Fibroblast of lung (primary cell): Measurements from ENCODE around the gene PRM1. TPM values are rescaled to one million over a fixed set of nuclear protein-coding genes. Genes with fewer than 3 reads are reported as not detected.

ENCODE experiments used
- DNase-seq, 2 donors: peaks; one replicate each; pipeline versions ENCODE4 v3.0.0 to v3.0.0-alpha.2; 2010; ENCODE audit warnings: low read depth in 2 of 2
- H2AFZ ChIP-seq: 2 replicates; pipeline ENCODE4 v1.5.1; 2012; ENCODE audit warnings: low read length, control low read depth, inconsistent platforms
- H3K27ac ChIP-seq: 2 replicates; pipeline ENCODE4 v1.5.1; 2011; ENCODE audit warnings: low read length, control low read depth; ENCODE audit not compliant: insufficient read depth
- H3K27me3 ChIP-seq: 2 replicates; pipeline ENCODE4 v1.5.1; 2011; ENCODE audit warnings: mild to moderate bottlenecking, low read length; ENCODE audit not compliant: control insufficient read depth, insufficient read depth
- H3K36me3 ChIP-seq: 2 replicates; pipeline ENCODE4 v1.5.1; 2011; ENCODE audit warnings: low read length; ENCODE audit not compliant: control insufficient read depth, insufficient read depth
- H3K4me1 ChIP-seq: 2 replicates; pipeline ENCODE4 v1.5.1; 2011; ENCODE audit warnings: low read length; ENCODE audit not compliant: control insufficient read depth, insufficient read depth; ENCODE audit errors: extremely low read depth
- H3K4me2 ChIP-seq: 2 replicates; pipeline ENCODE4 v1.5.1; 2011; ENCODE audit warnings: low read length, control low read depth; ENCODE audit not compliant: insufficient read depth; ENCODE audit errors: extremely low read depth
- H3K4me3 ChIP-seq, 4 experiments: fragments of 200-600 bp in 1 of 4; sonication (generic) in 1 of 4; replicated peaks in 1 of 4; 2 replicates each; pipeline ENCODE4 v1.5.1; 2011 to 2016; ENCODE audit warnings: low read length in 4 of 4, low read depth in 3 of 4, mild to moderate bottlenecking in 3 of 4, control low read depth in 2 of 4, inconsistent platforms in 1 of 4, mixed read lengths in 1 of 4; ENCODE audit not compliant: insufficient read depth in 1 of 4; ENCODE audit errors: control extremely low read depth in 1 of 4
- H3K79me2 ChIP-seq: 2 replicates; pipeline ENCODE4 v1.5.1; 2012; ENCODE audit warnings: mild to moderate bottlenecking, low read length, inconsistent platforms; ENCODE audit not compliant: control insufficient read depth, insufficient read depth
- H3K9ac ChIP-seq: 2 replicates; pipeline ENCODE4 v1.5.1; 2011; ENCODE audit warnings: mild to moderate bottlenecking, low read length, control low read depth; ENCODE audit not compliant: insufficient read depth
- H3K9me3 ChIP-seq: 2 replicates; pipeline ENCODE4 v1.5.1; 2012; ENCODE audit warnings: low read depth, low read length; ENCODE audit not compliant: control insufficient read depth, insufficient read depth
- H4K20me1 ChIP-seq: 2 replicates; pipeline ENCODE4 v1.5.1; 2011; ENCODE audit warnings: low read length; ENCODE audit not compliant: control insufficient read depth, insufficient read depth; ENCODE audit errors: extremely low read depth
- EZH2 ChIP-seq: IDR thresholded peaks from 2 replicates; pipeline ENCODE4 v1.5.1; 2012; ENCODE audit warnings: low read length, control low read depth, mild to moderate bottlenecking; ENCODE audit errors: missing control alignments
- polyA plus RNA-seq, 2 donors: library from polyadenylated mRNA; depleted of rRNA in 1 of 2; stranded (reverse) in 1 of 2; unstranded in 1 of 2; fragments of >200 nt; gene quantifications; 2 replicates each; pipeline ENCODE4 v1.2.1, GENCODE V29; 2011 to 2012; ENCODE audit warnings: missing spikeins in 1 of 2
- total RNA-seq: library from RNA; depleted of rRNA; stranded (reverse); fragments of >200 nt; gene quantifications from 2 replicates; pipeline ENCODE4 v1.2.1, GENCODE V29; 2014
- TF ChIP-seq, protein P1 (sequence below), 2 donors: IDR thresholded peaks in 1 of 2; conservative IDR thresholded peaks in 1 of 2; 1 replicate in 1 of 2; 2 replicates in 1 of 2; pipeline ENCODE4 v1.5.1; 2011 to 2012; ENCODE audit warnings: low read length in 2 of 2, control low read depth in 1 of 2, inconsistent platforms in 1 of 2, low read depth in 1 of 2, mild to moderate bottlenecking in 1 of 2

PRM1 gene
- total and polyA plus RNA-seq, 2 donors (not counting 1 experiment from before 2014, with no cell fraction given): not detected

DNA sequence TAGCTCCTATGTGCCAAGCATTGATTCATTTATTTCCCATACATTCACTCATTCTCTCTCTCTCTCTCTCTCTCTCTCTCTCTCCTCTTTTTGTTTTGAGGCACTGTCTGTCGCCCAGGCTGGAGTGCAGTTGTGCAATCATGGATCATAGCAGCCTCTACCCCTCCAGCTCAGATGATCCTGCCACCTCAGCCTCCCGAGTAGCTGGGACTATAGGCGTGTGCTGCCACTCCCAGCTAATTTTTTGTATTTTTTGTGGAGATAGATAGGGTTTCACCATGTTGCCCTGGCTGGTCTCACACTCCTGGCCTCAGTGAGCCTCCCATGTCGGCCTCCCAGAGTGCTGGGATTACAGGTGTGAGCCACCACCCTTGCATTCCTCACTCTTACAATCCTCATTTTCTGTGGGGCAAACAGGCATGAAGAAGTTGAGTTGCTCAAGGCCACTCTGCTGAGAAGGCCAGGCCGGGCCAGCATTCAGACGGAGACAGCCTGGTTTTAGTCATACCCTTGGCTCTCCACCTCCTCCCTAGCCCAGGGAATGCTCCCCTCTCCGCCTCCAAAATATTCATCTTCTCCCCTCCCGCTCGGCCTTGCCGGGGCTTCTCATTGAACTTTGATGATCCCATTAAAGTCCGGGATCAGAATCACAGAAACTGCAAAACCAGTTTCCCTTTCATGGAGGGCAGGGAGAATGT lies 4.1 kb downstream of the PRM1 start:
- H3K4me2 ChIP-seq: no peak overlapping the region
- H3K36me3 ChIP-seq: no peaks in the 10 kb centered on the region
- H3K27ac ChIP-seq: no peak overlapping the region

DNA sequence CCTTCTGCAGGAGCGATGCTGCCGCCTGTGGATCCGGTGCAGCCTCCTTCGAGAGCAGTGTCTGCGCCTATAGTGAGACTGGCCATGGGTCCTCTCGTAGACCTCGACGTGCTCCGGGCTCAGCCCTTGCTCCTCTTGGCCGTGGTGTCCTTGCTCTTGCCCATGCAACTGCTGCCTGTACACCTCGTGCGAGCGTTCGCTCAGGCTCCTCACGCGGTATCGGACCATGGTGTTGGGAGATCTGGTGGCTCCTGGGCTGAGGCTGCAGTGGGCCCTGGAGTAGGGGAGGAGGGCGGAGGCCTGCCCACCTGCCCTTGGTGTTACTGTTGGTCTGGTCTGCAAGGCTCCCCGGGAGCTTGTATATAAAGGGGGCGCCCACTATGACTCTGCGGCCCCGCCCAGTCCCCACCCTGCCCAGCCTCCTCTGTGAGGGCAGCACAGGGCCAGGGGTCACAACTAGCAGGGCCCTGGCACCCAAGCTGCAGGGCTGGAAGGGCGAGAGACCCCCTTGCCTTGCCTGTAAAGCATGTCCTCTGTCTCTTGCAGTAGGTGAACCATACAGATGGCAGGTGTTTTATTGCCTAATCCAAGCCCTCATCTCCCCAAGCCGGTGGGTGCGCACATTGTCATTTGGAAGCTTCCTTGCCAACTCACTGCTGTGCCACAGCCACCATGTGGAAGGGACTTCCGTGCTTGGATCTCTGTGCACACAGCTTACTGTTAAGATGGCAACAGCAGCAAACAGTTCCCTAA lies 4.8 kb downstream of the PRM1 start, which contains the start of gene PRM2:
PRM2 (minus strand) TSS at position 338 of the 753 bp plus-strand sequence; CDS start at position 228, 110 bp downstream.
- Histone ChIP-seq H4K20me1 (no peaks in the 10 kb centered on the region), H3K9me3 (no peaks in the 10 kb centered on the region), H2AFZ (no peak within 1 kb of the TSS), H3K4me1 (no peaks in the 10 kb centered on the region), H3K4me3 (no peak within 1 kb of the TSS), H3K36me3 (no peaks in the 10 kb centered on the region), H3K27ac (no peak within 1 kb of the TSS), H3K27me3 (peaks cover 16% of the 10 kb centered on the region), H3K4me2 (no peak within 1 kb of the TSS), H3K9ac (no peak within 1 kb of the TSS), H3K79me2 (no peaks in the 10 kb centered on the region)
- no peak for DNase-seq
- TF ChIP-seq, protein P1, sequence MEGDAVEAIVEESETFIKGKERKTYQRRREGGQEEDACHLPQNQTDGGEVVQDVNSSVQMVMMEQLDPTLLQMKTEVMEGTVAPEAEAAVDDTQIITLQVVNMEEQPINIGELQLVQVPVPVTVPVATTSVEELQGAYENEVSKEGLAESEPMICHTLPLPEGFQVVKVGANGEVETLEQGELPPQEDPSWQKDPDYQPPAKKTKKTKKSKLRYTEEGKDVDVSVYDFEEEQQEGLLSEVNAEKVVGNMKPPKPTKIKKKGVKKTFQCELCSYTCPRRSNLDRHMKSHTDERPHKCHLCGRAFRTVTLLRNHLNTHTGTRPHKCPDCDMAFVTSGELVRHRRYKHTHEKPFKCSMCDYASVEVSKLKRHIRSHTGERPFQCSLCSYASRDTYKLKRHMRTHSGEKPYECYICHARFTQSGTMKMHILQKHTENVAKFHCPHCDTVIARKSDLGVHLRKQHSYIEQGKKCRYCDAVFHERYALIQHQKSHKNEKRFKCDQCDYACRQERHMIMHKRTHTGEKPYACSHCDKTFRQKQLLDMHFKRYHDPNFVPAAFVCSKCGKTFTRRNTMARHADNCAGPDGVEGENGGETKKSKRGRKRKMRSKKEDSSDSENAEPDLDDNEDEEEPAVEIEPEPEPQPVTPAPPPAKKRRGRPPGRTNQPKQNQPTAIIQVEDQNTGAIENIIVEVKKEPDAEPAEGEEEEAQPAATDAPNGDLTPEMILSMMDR (conservative IDR thresholded peaks at IDR 0.05 in 1 of 2, IDR thresholded peaks at IDR 0.05 in 1 of 2; ENCODE audit: low read depth in 1 of 2, low read length in 2 of 2): no peak
- TF ChIP-seq EZH2: no peak

More for the DNA sequence above, 4.1 kb downstream of the PRM1 start:
- H3K4me1 ChIP-seq: no peaks in the 10 kb centered on the region
- H3K4me3 ChIP-seq: no peak overlapping the region
- H3K27me3 ChIP-seq: peaks cover 16% of the 10 kb centered on the region
- peak in 1 of 2 donors; percentile 12 for DNase-seq
- no peak overlapping the region for H3K9ac ChIP-seq
- no peaks in the 10 kb centered on the region for H4K20me1 ChIP-seq
- no peaks in the 10 kb centered on the region for H3K9me3 ChIP-seq
- TF ChIP-seq EZH2: no peak
- TF ChIP-seq, protein P1 (conservative IDR thresholded peaks at IDR 0.05 in 1 of 2, IDR thresholded peaks at IDR 0.05 in 1 of 2; ENCODE audit: low read depth in 1 of 2, low read length in 2 of 2): no peak
- no peaks in the 10 kb centered on the region for H3K79me2 ChIP-seq
- H2AFZ ChIP-seq: no peak overlapping the region

DNA sequence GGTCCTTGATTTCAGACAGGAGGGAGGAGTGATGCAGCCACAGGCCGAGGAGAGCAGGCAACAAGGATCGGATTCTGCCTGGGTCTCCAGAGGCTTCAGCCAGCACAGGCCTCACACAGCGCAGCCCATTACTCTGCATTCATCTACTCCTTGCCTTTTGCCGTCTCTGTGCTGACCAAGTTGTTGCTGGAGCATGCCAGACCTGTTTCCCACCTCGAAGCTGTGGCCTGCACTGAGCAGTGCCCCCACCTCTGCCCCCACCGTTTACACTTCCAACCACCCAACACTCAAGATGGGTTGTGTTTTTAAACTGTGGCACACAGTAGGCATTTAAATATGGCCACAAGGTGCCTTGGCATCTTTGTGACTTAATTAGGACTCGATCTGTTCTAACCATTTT lies 6.2 kb downstream of the PRM1 start:
- H4K20me1 ChIP-seq: no peaks in the 10 kb centered on the region
- H3K4me2 ChIP-seq: no peak overlapping the region
- DNase-seq: no peak
- H2AFZ ChIP-seq: no peak overlapping the region
- no peaks in the 10 kb centered on the region for H3K36me3 ChIP-seq
- H3K79me2 ChIP-seq: no peaks in the 10 kb centered on the region
- H3K9me3 ChIP-seq: no peaks in the 10 kb centered on the region
- peaks cover 14% of the 10 kb centered on the region for H3K27me3 ChIP-seq
- H3K4me3 ChIP-seq: no peak overlapping the region
- H3K27ac ChIP-seq: no peak overlapping the region
- no peak for TF ChIP-seq EZH2
- TF ChIP-seq, protein P1 (conservative IDR thresholded peaks at IDR 0.05 in 1 of 2, IDR thresholded peaks at IDR 0.05 in 1 of 2; ENCODE audit: low read depth in 1 of 2, low read length in 2 of 2): no peak
- H3K9ac ChIP-seq: no peak overlapping the region
- H3K4me1 ChIP-seq: no peaks in the 10 kb centered on the region
